ENCODE data around the gene CAT.
A peak's percentile ranks its signal among the peaks of the same experiment; 100 is the strongest.

Gene CAT

GRCh38 chr11:34459507-34460162, 20.9 kb downstream of the CAT start:
- no peak for DNase-seq (ENCODE audit: low spot score)

GRCh38 chr11:34460278-34460677, 21.5 kb downstream of the CAT start:
- no peak for DNase-seq (ENCODE audit: low spot score)

- no peak for DNase-seq (ENCODE audit: low spot score)
Observed at GRCh38 chr11:34461215-34461614, 22.5 kb downstream of the CAT start.

GRCh38 chr11:34464591-34465051, 25.9 kb downstream of the CAT start:
- DNase-seq (ENCODE audit: low spot score): no peak

- no peak for DNase-seq (ENCODE audit: low spot score)
Observed at GRCh38 chr11:34466802-34467488, 28.2 kb downstream of the CAT start.

GRCh38 chr11:34468209-34468841, 29.6 kb downstream of the CAT start:
- peak; percentile 33 for DNase-seq (ENCODE audit: low spot score)

- DNase-seq (ENCODE audit: low spot score): no peak
Observed at GRCh38 chr11:34473603-34474169, 35.0 kb downstream of the CAT start.

GRCh38 chr11:34475656-34476055, 36.9 kb downstream of the CAT start:
- no peak for DNase-seq (ENCODE audit: low spot score)

- DNase-seq (ENCODE audit: low spot score): no peak
Observed at GRCh38 chr11:34476849-34477248, 38.1 kb downstream of the CAT start.

GRCh38 chr11:34478845-34479663, 40.3 kb downstream of the CAT start:
- DNase-seq (ENCODE audit: low spot score): no peak

- DNase-seq (ENCODE audit: low spot score): no peak
Observed at GRCh38 chr11:34480314-34480713, 41.6 kb downstream of the CAT start.

GRCh38 chr11:34481307-34481706, 42.6 kb downstream of the CAT start:
- no peak for DNase-seq (ENCODE audit: low spot score)

- DNase-seq (ENCODE audit: low spot score): no peak
Observed at GRCh38 chr11:34483106-34483874, 44.6 kb downstream of the CAT start.

GRCh38 chr11:34487430-34487829, 48.7 kb downstream of the CAT start:
- DNase-seq (ENCODE audit: low spot score): no peak

- no peak for DNase-seq (ENCODE audit: low spot score)
Observed at GRCh38 chr11:34488855-34489557, 50.3 kb downstream of the CAT start.

- DNase-seq (ENCODE audit: low spot score): no peak
Observed at GRCh38 chr11:34490304-34490703, 51.6 kb downstream of the CAT start.

- DNase-seq (ENCODE audit: low spot score): peak; percentile 76
Observed at GRCh38 chr11:34492806-34493414, 54.2 kb downstream of the CAT start.

- no peak for DNase-seq (ENCODE audit: low spot score)
Observed at GRCh38 chr11:34493468-34493867, 54.7 kb downstream of the CAT start.

- no peak for DNase-seq (ENCODE audit: low spot score)
Observed at GRCh38 chr11:34493926-34494595, 55.3 kb downstream of the CAT start.

Measured in GM03348 (cell line).